Right lung (tissue), 5 donors: Measurements from ENCODE around the gene ZC3H4. TPM values are rescaled to one million over a fixed set of nuclear protein-coding genes. Genes with fewer than 3 reads are reported as not detected.
"Not testable (repeated sequence)": the region's sequence is repeated elsewhere in the genome, so short reads cannot be mapped to it uniquely, and the experiment has no call there.

Experiments
- DNase-seq, 2 donors: peaks; one replicate each; pipeline ENCODE4 v3.0.0-alpha.2; 2013
- polyA plus RNA-seq, 5 donors: library from polyadenylated mRNA; unstranded; fragments of 120-200 nt; gene quantifications; one replicate each; pipeline versions ENCODE4 v1.2.1 to v1.2.3, GENCODE V29; 2013; ENCODE audit warnings: inconsistent platforms in 1 of 5, low replicate concordance in 1 of 5; ENCODE audit not compliant: insufficient read length in 5 of 5, insufficient read depth in 1 of 5

Gene ZC3H4
- polyA plus RNA-seq, 5 donors, result 31.0 to 46.8 (median 33.9) TPM

DNA sequence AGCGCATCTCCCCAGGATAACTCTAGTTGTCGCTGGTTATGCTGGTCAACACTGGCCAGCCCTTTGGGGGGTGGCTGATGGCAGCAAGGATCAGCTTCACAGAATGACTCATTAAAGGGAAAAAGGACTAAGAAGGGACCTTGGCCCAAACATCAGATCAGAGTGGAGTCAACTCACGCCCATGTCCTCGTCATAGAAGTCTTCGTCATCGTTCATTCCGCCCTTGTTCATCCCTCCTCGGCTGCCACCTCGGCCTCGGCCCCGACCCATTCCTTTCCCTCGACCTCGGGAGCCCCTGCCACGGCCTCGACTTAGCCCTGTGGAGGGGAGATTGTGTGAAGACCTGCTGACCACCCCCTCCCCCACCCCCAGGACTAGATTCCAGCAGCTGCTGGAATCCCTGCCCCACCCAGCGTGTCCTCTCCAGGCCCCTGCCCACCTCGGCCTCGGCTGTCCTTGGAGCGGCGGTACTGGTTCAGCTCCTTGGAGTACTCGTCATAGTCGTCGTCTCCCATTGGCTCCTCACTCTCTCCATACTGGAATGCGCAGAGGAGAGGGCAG is 28.6 kb downstream of the ZC3H4 start:
- no peak for DNase-seq

DNA sequence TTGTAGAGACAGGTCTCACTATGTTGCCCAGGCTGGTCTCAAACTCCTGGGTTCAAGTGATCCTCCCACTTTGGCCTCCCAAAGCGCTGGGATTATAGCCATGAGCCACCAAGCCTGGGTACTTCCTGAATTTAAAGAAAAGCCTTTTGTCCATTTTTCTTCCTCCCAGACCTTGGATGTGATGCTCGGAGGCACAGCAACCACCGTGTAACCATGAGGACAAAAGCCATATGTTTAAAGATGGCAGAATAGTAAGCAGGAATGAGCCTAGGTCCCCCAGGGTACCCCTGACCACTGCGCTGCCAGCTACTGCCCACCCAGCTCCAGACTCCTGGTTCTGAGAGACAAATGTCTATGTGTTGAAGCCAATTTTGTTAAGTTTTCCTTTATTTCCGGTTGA is 31.1 kb downstream of the ZC3H4 start:
- DNase-seq, result no peak

DNA sequence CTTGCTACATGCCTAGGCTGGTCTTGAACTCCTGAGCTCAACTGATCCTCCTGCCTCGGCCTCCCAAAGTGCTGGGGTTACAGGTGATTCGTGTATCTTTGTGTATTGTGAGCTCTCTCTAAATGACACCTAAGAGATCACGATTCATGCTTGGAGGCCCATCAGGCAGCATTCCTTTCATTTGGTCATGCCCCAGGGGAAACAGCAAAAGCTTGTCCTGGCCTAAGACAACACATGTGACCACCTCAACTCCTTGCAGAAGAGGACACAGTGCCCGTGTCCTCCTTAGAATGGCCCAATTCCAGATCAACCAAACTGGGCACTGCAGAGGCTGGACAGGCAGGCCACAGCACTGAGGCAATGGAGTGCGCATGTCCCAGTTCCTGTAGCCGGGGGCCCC is 32.5 kb downstream of the ZC3H4 start:
- DNase-seq, result no peak

DNA sequence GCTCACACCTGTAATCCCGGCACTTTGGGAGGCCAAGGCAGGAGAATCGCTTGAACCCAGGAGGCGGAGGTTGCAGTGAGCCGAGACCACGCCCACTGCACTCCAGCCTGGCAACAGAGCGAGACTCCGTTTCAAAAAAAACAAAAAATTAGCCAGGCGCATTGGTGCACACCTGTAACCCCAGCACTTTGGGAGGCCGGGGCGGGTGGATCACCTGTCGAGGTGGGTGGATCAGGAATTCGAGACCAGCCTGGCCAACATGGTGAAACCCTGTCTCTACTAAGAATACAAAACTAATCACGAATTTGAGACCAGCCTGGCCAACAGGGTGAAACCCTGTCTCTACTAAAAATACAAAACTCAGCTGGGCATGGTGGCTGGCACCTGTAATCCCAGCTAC is 35.2 kb downstream of the ZC3H4 start:
- DNase-seq, result not testable (repeated sequence)

DNA sequence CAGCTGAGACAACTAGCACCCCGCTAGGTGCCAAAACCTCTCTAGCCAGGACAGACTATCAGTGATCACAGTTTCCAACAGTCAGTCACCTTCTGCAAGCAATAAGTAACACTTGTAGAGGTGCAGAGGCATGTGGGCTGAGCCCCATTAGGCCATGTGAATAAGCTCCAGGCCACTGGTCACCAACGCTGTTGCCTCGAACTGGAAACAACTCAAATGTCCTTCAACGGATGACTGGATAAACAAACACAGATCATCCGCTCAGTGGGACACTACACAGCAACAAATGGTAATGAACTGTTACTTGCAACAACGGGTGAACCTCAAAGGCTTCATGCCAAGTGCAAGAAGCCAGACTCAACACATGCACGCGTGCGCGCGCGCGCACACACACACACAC is 37.6 kb downstream of the ZC3H4 start:
- peak; percentile 72 to 84 for DNase-seq

DNA sequence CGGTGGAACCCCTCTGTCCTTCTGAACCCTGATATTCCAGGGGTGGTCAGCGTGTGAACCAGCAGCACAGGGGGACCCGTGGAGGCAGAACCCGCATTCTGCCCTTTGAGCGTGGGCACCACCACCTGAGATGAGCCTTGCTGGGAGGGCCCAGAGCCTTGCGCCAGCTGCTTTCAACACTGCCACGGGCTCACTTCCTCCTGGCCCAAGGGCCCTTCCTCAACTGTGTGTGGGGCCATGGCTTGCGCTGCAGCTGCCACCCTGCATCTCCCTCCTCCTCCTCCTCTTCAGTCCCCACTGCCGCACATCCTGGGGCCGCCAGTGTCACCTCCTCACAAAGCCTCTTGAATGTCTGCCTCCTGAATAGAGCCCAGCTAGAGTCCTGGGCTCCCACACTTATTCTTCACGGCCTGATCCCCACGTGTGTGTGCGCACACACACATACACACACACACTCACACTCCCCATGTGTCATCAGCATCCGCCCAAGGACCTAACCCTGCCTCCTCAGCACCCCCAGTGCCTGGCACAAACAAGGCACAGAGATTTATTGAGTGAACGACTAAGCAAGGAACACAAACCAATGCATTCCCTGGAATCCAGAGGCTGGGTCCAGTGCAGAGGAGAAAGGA is 38.3 kb downstream of the ZC3H4 start:
- no peak for DNase-seq

DNA sequence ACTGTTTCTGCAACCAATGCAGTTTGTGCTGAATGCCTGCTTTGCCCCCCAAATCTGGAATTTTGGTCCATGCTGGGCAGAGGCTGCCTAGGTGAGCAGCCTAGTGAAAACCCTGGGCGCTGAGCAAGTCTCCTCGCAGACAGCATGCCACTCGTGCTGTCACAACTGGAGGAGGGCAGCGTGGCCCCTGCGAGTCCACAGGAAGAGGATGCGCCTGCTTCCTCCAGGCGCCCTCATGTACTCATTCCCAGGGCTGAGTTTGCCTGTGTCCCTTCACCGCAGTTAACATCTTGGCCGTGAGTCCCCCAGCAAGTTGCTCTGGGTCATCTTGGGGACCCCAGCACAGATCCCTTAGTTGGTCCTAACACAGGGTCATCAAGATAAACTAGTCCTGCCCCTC is 39.0 kb downstream of the ZC3H4 start:
- no peak for DNase-seq

DNA sequence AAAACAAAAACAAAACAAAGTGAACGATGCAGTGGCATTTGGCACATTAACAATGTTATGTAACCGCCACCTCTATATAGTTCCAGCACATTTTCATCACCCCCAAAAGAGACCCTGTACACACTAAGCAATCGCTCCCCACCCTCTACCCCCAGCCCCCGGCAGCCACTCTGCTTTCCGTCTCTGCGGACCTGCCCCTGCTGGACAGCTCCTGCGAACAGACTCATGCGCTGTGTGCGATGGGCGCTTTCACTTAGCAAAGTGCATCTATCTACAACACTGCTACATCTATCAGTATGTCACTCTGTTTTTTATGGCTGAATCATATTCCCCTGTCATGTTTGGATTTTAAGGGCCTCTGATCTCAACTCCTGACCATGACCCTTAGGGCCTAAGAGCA is 40.0 kb downstream of the ZC3H4 start:
- no peak for DNase-seq

DNA sequence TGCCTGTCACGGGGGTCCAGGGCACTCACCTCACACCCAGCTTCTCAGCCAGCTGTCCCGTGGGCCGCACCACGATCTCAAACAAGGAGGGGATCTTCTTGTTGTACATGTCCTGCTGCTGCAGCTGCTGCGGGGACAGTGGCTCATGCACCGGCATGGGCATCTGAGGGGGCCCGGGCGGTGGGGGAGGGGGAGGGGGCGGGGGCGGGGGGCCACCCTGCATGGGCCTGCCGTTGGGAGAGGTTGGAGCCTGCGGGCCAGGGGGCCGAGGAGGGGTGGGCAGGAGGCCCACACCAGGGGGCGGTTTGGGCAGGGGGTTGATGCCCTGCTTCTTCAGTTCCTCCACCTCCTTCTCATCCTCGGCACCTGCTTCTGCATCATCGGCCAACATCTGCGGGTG is 41.3 kb downstream of the ZC3H4 start:
- no peak for DNase-seq

DNA sequence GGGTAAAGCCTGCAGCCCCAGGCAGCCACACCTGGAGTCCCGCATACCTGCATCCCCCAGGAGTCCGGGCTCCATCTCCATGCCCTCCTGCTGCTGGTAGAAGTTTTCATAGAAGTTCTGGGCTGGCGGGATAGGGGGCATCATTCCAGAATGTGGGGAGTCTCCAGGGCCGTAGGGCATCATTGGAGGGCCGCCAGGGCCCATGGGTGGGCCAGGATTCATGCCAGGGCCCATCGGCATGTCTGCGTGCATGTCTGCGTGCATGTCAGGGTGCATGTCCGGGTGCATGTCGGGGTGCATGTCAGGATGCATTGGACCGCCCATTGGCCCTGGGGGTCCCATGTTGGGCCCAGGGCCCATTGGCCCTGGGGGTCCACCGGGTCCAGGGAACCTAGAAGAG is 41.8 kb downstream of the ZC3H4 start:
- no peak for DNase-seq

DNA sequence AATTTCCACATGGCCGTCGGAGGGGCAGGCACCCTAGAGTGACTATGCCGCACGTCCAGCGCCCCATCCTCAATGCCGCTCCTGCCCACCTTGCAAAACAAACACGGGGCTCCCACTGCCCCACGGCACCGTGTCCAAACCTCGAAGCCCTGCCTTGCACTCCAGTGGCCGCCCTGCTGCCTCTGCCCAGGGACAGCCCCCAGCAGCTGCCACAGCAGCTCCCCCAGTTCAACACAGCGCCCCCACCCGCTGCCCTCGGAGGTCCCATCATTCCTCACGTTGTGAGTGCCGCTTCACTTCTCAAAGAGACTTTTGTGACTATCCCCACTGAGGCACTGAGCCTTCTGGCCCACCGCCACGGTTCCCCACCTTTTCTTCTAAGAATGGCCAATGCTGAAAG is 42.8 kb downstream of the ZC3H4 start:
- DNase-seq, result no peak

DNA sequence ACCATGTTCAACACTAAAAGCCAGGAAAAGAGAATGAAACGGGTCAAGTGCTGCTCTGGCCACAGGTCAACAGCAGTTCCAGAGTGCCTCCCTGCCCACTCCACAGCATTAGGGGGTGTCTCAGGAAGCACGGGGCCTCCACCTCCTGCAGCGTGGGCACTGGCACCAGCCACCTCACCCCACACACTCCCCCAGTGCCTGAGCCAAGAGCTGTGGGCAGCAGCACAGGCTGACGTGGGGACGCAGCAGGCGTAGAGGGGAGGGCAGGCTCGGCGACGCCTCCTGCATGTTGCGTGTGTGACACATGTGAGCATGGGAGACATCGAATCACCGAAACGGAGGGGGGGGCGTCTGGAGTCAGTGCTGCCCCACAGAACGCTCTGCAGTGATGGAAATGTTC is 43.8 kb downstream of the ZC3H4 start:
- DNase-seq, result no peak

DNA sequence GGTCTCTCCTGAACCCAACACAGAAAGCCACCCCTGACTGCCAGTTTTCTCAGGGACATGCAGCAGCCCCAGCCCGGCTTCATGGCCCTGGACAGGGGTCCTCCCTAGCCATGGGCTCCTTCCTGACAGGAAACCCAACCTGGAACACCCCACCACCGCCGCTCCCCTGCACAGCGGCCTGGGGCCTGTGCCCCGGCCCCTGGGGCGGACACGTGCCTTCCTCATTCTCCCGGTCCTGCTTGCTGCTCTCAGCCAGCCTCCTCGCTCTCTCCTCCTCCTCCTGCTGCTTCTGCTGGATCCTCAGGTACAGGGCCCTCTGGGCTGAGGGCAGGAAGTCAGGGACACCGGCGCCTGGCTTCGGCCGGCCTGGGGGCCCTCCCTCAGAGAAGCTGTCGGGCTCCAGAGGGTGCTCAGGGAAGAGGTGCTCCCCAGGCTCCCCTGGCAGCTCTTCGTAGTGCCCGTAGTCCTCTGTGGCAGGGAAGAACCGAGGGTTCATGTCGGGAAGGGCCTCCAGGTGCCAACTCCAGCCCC is 44.6 kb downstream of the ZC3H4 start:
- DNase-seq, result no peak

DNA sequence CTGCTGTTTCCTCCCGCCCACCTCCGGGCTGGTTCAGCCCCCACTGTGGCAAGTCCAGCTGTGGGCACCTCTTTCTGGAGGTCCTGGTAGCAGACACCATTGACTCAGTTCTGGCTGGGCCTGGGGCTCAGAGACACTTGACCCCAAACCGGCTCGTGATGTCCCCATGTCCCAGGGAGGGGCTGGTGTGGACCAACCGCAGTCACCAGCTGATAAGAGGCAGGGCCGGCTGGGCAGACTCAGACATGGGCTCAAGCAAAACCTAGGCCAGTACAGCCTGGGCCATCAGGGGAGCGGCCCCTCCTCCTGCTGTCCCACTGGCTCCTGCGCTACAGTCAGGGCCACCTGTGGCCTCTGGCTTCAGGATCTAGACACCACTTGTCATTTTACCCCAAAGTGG is 45.3 kb downstream of the ZC3H4 start:
- DNase-seq, result no peak

DNA sequence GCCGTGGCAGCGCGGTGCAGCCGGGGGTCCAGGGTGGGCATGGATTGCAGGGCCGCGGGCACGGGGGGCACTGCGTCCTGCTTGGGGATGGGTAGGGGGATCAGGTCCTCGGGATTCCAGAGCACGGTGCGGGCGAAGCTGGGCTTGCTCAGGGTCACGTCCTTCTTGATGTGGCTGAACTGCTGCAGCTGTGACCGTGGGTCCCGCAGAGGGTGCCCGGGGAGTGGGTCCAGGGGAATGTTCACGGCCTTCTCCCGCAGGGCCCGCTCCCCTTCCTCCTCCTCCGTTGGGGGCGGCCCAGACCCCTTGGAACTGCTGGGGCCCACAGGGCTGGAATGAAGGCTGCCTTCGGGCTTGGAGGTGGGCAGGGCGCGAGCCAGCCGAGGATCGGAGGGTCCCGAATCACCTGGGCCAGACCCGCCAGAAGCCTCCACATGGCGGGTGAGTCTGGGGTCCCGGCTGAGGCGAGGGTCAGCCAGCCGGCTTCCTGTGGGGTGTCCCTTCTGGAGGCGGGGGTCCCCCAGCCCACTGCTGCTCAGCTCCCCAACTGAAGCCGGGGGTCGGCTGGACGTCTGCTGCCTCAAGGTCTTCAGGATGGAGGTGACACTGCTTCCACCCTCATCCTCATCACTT is 46.2 kb downstream of the ZC3H4 start:
- no peak for DNase-seq

DNA sequence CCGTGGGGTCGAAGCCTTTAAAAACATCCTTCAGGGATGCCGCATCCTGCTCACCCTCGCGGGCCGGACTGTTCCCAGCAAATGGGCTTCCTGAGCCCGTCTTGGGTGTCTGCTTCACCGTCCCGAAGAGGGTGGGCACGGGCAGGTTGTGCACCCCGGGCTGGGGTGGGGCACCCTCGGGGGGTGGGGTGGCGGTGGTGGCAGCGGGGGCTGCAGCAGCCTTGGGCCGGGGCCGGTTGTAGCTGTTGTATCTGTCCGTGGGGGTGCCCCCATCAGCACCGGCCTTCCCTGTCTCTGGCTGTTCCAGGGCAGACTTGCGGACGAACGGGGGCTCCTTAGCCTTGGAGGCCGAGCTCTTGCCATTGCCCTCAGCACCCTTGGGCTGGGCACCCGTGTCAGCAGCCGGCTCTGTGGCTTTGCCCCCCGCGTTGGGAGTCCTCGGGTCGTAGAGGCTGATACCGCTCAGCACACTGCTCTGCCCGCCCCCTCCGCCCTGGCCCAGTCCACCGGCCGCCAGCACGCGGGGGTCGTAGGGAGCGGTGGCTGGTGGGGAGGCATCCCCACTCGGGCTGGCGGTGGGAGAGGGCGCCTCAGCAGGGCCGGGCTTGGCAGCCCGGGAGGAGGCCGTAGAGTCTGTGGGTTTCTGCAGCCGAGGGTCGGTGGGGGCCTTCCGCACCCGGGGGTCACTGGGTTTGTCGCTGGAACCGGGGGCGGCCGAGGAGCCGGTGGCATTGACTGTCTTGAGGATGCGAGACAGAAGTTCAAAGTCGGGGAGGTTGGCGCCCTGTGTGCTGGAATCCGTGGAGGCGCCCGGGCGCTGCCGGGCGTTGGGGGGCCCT is 47.0 kb downstream of the ZC3H4 start:
- no peak for DNase-seq

DNA sequence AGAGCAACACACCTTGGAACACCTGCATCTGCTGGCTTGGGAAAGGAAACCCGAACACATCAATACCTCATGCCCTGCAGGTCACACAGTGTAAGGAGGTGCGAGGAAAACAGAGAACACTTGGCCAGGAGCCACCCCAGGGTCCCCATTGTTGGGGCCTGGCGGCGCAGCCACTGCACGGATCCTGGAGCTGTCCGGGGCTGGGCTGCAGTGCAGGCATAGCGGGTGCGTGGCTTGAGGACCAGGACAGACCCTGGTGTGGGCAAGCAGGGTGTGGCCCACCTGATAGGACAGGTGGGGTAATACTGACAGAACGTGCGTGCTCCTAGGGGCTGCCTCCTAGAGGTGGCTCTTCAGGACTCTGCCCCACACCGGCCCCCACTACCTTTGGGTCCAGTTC is 48.3 kb downstream of the ZC3H4 start:
- no peak for DNase-seq

DNA sequence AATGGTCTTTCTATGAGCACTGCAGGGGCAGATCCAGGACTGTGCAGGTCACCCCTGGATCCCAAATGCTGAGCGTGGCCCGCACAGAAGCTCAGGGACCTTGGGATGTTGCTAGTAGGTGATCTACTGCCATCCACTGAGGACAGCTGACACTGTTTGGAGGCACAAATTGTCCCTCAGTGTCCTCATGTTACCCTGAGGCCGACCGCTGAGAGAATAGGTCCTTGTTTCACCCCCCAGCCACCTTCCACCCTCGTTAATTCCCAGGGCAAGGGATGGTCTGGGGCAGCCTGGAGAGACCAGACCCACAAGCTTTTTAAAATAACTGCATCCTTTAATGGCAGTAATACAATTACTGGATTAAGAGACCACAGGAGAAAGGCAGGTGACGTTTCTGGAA is 49.7 kb downstream of the ZC3H4 start:
- no peak for DNase-seq

DNA sequence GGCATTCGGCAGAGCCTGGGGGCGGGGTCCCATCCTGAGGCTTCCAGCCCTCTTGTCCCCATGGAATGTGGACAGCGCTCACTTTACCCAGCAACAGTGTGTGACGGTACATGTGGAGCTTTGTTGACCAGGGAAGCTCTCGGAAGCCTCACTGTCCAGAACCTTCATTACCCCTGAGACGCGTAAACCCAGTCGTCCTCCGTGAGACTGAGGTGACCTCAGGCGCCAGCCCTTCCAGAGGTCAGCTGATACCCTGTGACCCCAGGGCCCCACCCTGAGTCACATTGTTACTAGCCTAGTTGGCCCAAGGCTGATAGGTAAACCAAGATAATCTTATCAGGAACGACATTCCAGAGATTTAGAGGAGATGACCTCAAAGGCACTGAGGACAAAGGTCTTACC is 55.0 kb downstream of the ZC3H4 start:
- no peak for DNase-seq

DNA sequence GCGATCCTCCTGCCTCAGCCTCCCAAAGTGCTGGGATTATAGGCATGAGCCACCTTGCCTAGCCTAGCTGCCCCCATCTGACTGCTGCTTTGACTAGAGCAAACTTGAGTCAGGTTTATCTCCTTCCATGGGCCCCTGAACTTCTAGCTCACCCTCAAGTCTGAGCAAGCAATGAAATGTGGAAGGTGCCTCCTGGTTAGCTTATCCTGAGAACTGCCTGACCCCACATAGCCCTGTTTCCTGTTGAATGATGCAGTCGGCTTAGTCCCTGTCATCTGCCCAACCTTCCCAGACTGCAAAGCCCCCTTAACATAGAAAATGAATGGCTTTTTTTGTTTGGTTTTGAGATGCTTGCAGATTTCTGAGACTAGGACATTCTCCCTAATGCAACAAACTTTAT is 56.2 kb downstream of the ZC3H4 start:
- DNase-seq, result no peak

DNA sequence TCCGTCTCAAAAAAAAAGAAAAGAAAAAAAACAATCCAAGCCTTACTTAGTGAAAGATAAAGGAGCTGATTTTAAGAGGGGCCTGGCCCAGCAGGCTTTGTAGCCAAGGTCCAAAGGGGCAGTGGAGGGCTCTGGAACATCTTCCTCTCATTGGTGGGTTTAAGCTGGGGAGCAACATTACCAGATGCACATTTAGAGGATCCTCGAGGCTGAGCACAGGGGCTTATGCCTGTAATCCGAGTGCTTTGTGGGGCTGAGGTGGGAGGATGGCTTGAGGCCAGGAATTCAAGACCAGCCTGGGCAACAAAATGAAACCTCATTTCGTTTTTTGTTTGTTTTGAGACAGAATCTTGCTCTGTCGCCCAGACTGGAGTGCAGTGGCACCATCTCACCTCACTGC is 57.2 kb downstream of the ZC3H4 start:
- no peak for DNase-seq

DNA sequence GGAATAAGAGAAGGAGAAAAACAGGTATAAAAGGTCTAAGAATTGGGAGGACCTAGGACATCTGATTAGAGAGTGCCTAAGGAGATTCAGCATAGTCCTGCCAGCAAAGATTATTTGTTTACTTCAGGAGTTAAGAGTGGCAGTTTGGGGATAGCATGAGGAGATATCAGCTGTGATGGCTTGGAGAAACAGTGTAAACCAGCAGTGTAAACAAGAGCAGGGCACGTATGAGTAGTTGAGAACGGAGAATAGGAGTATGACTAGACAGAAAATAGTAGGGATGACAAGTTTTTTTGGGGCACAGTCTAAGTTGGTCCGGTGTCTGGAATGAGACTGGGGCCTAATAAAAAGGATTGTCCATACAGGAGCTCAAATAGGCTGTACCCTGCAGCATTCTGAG is 63.0 kb downstream of the ZC3H4 start:
- DNase-seq, result not testable (repeated sequence)

DNA sequence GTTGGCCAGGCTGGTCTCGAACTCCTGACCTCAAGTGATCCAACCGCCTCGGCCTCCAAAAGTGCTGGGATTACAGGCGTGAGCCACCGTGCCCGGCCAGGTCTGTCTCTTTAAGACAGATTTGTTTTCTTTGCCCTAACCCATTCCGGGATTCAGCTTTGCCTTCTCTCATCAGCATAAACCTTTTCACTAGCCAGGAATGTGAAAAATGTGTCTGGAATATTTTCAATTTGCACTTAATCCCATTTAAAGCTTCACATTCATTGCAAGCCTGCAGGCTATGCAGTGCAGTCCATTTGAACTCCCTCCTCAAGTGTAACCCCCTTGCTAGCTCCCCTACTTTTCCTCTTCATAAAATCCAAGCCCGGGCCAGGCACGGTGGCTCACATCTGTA is 64.3 kb downstream of the ZC3H4 start:
- no peak for DNase-seq
